ENCODE results near the gene FOXL1.

Gene FOXL1
- 0 reads per million in 3 donors for total RNA-seq

- no peak within 1 kb of the TSS for H3K27ac ChIP-seq (ENCODE audit: insufficient read depth, low read length, poor library complexity, severe bottlenecking)
- H3K9me3 ChIP-seq (ENCODE audit: control insufficient read depth, low read length), result no peaks in the 10 kb centered on the region
- H3K27me3 ChIP-seq (replicated peaks; ENCODE audit: control insufficient read depth, insufficient read depth, low read length, poor library complexity, severe bottlenecking), result peaks cover 28% of the 10 kb centered on the region
- no peaks in the 10 kb centered on the region for H3K36me3 ChIP-seq (ENCODE audit: control insufficient read depth, insufficient read depth, low read length)
- peaks cover 8% of the 10 kb centered on the region for H3K4me1 ChIP-seq (ENCODE audit: control insufficient read depth, insufficient read depth, low read length, poor library complexity, severe bottlenecking)
- H3K4me3 ChIP-seq (ENCODE audit: insufficient read depth, low read depth, low read length, poor library complexity, severe bottlenecking), result no peak within 1 kb of the TSS
- no peak for DNase-seq
Observed at GRCh38 chr16:86578061-86578599, at the start of gene FOXL1. TSS of gene FOXL1 (plus strand) at chr16:86578549. CDS start at chr16:86578724, 175 bp downstream.

DNA sequence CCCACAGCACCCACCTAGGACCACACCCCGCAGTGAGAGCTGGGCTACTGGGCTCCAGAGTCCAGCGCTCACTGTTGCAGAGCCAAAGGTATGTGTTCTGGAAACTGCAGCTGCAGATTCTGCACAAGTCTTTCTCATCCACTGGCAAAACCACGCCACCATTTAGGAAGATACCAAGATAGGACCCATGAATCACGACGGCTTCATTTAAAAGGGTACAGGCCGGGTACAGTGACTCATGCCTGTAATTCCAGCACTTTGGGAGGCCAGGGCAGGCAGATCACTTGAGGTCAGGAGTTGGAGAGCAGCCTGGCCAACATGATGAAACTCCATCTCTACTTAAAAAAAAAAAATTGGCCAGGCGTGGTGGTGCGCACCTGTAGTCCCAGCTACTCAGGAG lies 49.2 kb upstream of the FOXL1 start:
- Histone ChIP-seq H3K9me3 (ENCODE audit: control insufficient read depth, low read length) (no peaks in the 10 kb centered on the region), H3K27me3 (replicated peaks; ENCODE audit: control insufficient read depth, insufficient read depth, low read length, poor library complexity, severe bottlenecking) (no peaks in the 10 kb centered on the region), H3K27ac (ENCODE audit: insufficient read depth, low read length, poor library complexity, severe bottlenecking) (no peak overlapping the region), H3K36me3 (ENCODE audit: control insufficient read depth, insufficient read depth, low read length) (peaks cover 3% of the 10 kb centered on the region), H3K4me1 (ENCODE audit: control insufficient read depth, insufficient read depth, low read length, poor library complexity, severe bottlenecking) (no peaks in the 10 kb centered on the region), H3K4me3 (ENCODE audit: insufficient read depth, low read depth, low read length, poor library complexity, severe bottlenecking) (no peak overlapping the region)
- DNase-seq, result no peak

DNA sequence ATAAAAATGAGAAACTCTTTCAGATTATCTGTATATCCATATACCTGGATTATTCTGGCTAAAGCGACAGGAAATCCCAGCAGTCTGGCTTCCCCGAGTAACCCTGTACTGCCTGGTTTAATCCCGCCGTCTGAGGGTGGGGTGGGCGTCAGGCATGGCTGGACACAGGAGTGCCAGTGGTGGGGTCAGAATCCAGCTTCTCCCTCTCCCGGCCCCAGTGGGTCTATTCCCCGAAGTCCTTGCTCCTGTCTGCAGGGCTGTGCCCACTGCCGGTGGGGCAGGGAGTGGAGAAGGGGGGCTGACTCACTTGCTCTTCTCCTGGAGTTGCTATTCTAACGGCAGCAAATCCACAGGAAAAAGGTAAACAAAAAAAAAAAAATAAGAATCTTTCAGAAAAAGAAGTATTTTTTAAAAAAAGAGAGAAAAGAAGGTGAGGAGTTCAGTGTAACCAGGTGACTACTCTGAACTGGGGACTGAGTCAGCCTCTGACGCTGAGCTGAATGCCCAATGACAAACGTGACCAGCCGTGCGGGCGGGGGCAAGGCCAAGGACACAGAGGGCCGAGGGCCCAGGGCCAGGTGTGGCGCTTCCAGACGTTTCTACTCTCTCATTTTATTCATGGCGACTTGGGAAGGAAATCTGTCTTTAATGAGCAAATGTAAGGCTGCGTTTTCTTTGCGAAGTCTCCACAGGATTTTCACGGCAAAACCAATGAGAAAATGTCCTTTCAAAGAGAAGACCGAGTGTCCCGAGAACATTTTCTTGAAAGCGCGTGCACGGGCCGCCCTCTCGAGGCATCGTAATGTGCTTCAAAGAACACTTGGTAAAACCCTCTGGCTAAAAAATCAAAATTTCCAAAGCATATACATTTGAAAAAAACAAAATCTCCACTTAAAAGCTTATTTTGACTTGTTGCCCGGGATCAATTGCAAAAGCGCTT lies 47.8 kb upstream of the FOXL1 start:
- DNase-seq, result no peak
- no peaks in the 10 kb centered on the region for H3K4me1 ChIP-seq (ENCODE audit: control insufficient read depth, insufficient read depth, low read length, poor library complexity, severe bottlenecking)

DNA sequence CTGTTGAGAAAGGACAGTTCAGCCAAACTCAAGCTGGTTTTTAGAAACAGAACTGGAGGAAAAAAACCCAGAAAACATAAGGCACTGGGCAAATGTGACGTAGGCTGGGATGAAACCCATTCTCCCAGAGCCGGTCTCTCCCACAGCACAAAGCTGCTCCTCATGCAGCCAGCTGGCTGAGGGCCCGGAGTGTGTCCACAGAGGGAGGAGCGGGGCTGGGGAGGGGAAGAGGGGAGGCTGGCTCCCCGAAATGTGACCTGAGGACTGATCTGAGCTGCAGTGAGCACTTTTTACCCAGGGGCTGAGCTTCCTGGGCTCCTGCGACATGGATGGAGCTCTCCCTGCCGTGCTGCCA lies 47.2 kb upstream of the FOXL1 start:
- DNase-seq, result no peak
- no peaks in the 10 kb centered on the region for H3K4me1 ChIP-seq (ENCODE audit: control insufficient read depth, insufficient read depth, low read length, poor library complexity, severe bottlenecking)
- H3K36me3 ChIP-seq (ENCODE audit: control insufficient read depth, insufficient read depth, low read length), result peaks cover 5% of the 10 kb centered on the region
- H3K9me3 ChIP-seq (ENCODE audit: control insufficient read depth, low read length), result no peaks in the 10 kb centered on the region
- no peak overlapping the region for H3K27ac ChIP-seq (ENCODE audit: insufficient read depth, low read length, poor library complexity, severe bottlenecking)
- H3K4me3 ChIP-seq (ENCODE audit: insufficient read depth, low read depth, low read length, poor library complexity, severe bottlenecking), result no peak overlapping the region
- H3K27me3 ChIP-seq (replicated peaks; ENCODE audit: control insufficient read depth, insufficient read depth, low read length, poor library complexity, severe bottlenecking), result no peaks in the 10 kb centered on the region

More for the DNA sequence above, 47.8 kb upstream of the FOXL1 start:
- H3K4me3 ChIP-seq (ENCODE audit: insufficient read depth, low read depth, low read length, poor library complexity, severe bottlenecking), result no peak overlapping the region
- no peak overlapping the region for H3K27ac ChIP-seq (ENCODE audit: insufficient read depth, low read length, poor library complexity, severe bottlenecking)
- H3K27me3 ChIP-seq (replicated peaks; ENCODE audit: control insufficient read depth, insufficient read depth, low read length, poor library complexity, severe bottlenecking), result no peaks in the 10 kb centered on the region
- no peaks in the 10 kb centered on the region for H3K9me3 ChIP-seq (ENCODE audit: control insufficient read depth, low read length)
- H3K36me3 ChIP-seq (ENCODE audit: control insufficient read depth, insufficient read depth, low read length), result peaks cover 5% of the 10 kb centered on the region

DNA sequence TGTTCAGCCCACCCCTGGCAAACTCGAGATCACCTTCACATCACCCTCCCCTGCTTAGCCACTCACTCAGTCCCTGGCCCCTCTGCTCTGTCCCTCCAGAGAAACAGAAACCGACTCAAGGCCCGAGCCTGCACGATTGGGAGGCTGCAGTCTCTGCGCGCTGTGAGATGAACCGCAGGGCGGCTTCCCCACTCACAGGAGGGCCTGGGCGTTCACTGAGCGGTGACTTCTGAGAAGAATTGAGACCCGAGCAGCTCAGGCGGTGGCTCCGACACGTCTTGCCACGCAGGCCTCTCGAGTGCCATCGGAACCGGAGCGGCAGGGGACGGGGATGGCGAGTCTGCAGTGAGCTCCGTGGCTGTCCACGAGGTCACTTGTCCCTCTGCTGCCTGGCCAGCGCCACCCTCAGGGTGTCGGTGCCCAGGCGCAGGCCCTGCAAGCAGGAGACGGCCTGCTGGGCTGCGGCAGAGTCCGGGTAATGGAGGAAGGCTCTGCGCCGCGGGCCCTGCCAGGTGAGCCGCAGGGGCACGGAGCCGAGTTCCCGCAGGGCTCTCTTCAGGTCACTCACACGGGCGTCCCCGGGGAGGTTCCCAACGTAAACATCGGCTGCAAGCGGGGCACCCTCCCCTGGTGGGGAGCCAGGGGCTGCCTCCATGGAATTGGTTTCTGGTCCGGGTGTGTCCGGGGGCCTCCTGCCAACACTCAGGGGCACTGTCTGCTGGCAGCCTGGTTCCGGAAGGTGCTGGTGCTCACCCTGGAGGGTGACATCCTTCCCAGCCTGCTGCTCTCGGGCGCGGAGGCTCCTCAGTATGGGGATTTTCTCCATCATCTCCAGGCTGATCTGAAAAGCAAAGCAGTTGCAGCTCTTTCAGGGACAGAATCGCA lies 46.5 kb upstream of the FOXL1 start:
- H3K27me3 ChIP-seq (replicated peaks; ENCODE audit: control insufficient read depth, insufficient read depth, low read length, poor library complexity, severe bottlenecking), result no peaks in the 10 kb centered on the region
- H3K36me3 ChIP-seq (ENCODE audit: control insufficient read depth, insufficient read depth, low read length), result peaks cover 5% of the 10 kb centered on the region
- no peaks in the 10 kb centered on the region for H3K9me3 ChIP-seq (ENCODE audit: control insufficient read depth, low read length)
- no peak overlapping the region for H3K4me3 ChIP-seq (ENCODE audit: insufficient read depth, low read depth, low read length, poor library complexity, severe bottlenecking)
- H3K27ac ChIP-seq (ENCODE audit: insufficient read depth, low read length, poor library complexity, severe bottlenecking), result no peak overlapping the region
- no peaks in the 10 kb centered on the region for H3K4me1 ChIP-seq (ENCODE audit: control insufficient read depth, insufficient read depth, low read length, poor library complexity, severe bottlenecking)
- no peak for DNase-seq

GRCh38 chr16:86532526-86532815 lies 45.9 kb upstream of the FOXL1 start:
- peaks cover 8% of the 10 kb centered on the region for H3K36me3 ChIP-seq (ENCODE audit: control insufficient read depth, insufficient read depth, low read length)
- no peak for DNase-seq
- H3K4me3 ChIP-seq (ENCODE audit: insufficient read depth, low read depth, low read length, poor library complexity, severe bottlenecking), result no peak overlapping the region
- no peak overlapping the region for H3K27ac ChIP-seq (ENCODE audit: insufficient read depth, low read length, poor library complexity, severe bottlenecking)
- H3K27me3 ChIP-seq (replicated peaks; ENCODE audit: control insufficient read depth, insufficient read depth, low read length, poor library complexity, severe bottlenecking), result no peaks in the 10 kb centered on the region
- no peaks in the 10 kb centered on the region for H3K9me3 ChIP-seq (ENCODE audit: control insufficient read depth, low read length)
- no peaks in the 10 kb centered on the region for H3K4me1 ChIP-seq (ENCODE audit: control insufficient read depth, insufficient read depth, low read length, poor library complexity, severe bottlenecking)

DNA sequence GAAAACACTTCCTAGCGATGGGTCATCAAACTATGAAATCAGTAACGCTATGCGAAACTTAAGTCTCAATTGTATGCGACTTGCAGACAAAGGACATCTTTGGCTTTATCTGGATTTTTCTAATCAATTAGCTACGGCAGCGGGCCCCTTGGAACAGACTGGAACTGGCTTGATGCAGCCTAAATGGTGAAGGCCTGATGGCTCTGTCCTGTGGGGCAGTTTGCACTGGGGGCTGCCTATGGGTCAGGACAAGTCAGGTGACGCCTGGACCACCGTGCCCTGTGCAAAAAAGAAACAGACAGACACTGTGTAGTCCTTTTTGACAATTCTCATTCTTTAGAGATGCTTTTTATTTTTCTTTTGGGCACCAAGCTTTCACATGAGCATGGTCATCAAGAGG lies 45.3 kb upstream of the FOXL1 start:
- Histone ChIP-seq H3K9me3 (ENCODE audit: control insufficient read depth, low read length) (no peaks in the 10 kb centered on the region), H3K27me3 (replicated peaks; ENCODE audit: control insufficient read depth, insufficient read depth, low read length, poor library complexity, severe bottlenecking) (no peaks in the 10 kb centered on the region), H3K36me3 (ENCODE audit: control insufficient read depth, insufficient read depth, low read length) (peaks cover 14% of the 10 kb centered on the region), H3K4me3 (ENCODE audit: insufficient read depth, low read depth, low read length, poor library complexity, severe bottlenecking) (no peak overlapping the region), H3K27ac (ENCODE audit: insufficient read depth, low read length, poor library complexity, severe bottlenecking) (no peak overlapping the region), H3K4me1 (ENCODE audit: control insufficient read depth, insufficient read depth, low read length, poor library complexity, severe bottlenecking) (no peaks in the 10 kb centered on the region)
- no peak for DNase-seq

DNA sequence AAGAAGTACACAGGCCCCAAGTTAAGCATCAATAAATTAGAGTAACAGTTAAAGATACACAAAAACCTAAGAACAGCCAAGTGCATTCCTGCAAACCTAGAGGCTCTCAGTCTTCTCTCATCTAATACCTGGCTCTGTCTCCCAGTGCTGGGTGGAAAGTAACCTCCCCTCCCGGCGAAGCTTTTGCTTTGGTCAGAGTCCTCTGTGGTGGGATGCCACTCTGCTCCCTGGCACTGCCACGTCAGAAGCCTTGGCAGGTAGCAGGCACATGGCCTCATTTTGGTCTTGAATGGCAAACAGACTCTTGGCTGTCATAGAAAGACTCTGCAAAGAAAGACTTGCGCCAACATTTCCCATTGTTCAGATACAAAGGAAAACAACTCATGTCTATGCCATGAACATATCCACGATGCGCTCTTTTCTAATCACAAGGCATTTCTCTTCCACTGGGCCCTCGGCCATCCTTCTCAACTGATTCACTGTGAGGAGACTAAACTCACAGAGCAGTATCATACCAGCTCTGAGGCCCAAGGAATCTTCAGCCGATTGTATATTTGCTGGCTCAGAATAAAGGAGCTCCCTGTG lies 44.5 kb upstream of the FOXL1 start:
- DNase-seq, result no peak
- Histone ChIP-seq H3K27me3 (replicated peaks; ENCODE audit: control insufficient read depth, insufficient read depth, low read length, poor library complexity, severe bottlenecking) (no peaks in the 10 kb centered on the region), H3K9me3 (ENCODE audit: control insufficient read depth, low read length) (no peaks in the 10 kb centered on the region), H3K4me3 (ENCODE audit: insufficient read depth, low read depth, low read length, poor library complexity, severe bottlenecking) (no peak overlapping the region), H3K36me3 (ENCODE audit: control insufficient read depth, insufficient read depth, low read length) (peaks cover 22% of the 10 kb centered on the region), H3K4me1 (ENCODE audit: control insufficient read depth, insufficient read depth, low read length, poor library complexity, severe bottlenecking) (no peaks in the 10 kb centered on the region), H3K27ac (ENCODE audit: insufficient read depth, low read length, poor library complexity, severe bottlenecking) (no peak overlapping the region)

DNA sequence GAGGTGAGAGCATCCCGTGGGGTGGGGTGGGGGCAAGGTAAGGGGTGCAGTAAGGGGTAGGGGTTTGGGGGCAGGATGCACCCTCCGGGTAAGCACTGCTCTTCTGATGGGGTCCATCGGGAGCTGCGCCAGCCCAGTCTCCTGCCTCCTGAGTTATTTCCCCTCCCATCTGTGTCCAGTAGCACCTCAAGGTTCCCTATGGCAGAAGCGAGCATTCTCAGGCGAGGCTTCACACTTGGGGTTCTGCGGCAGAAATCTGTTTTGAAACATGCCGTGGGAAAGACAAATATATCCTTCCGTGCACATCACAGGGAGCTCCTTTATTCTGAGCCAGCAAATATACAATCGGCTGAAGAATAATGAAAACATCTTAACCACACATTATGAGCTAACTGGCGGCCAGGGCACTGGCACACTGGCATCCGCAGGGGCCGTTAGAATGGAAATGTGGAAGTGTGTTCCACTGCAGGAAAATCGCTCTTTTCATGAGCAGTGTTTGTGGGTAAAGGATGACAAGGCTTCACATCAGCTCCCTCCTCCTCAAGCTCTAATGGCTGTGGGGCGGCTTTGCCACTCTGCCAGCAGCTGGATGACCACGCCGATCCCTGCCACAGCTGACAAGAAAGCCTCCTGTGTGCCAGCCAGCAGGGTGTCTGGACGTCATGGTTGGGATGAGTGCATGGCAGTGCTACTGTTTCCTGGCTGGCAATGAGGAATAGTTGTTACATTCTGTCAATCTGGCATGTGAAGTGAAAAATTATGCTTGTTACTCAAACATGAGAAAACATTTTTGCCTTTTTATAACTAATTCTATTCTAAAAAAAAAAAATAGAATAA lies 43.4 kb upstream of the FOXL1 start:
- no peaks in the 10 kb centered on the region for H3K4me1 ChIP-seq (ENCODE audit: control insufficient read depth, insufficient read depth, low read length, poor library complexity, severe bottlenecking)
- H3K36me3 ChIP-seq (ENCODE audit: control insufficient read depth, insufficient read depth, low read length), result peaks cover 32% of the 10 kb centered on the region
- DNase-seq, result no peak

More for the DNA sequence above, 43.4 kb upstream of the FOXL1 start:
- no peaks in the 10 kb centered on the region for H3K27me3 ChIP-seq (replicated peaks; ENCODE audit: control insufficient read depth, insufficient read depth, low read length, poor library complexity, severe bottlenecking)
- H3K27ac ChIP-seq (ENCODE audit: insufficient read depth, low read length, poor library complexity, severe bottlenecking), result no peak overlapping the region
- no peak overlapping the region for H3K4me3 ChIP-seq (ENCODE audit: insufficient read depth, low read depth, low read length, poor library complexity, severe bottlenecking)
- no peaks in the 10 kb centered on the region for H3K9me3 ChIP-seq (ENCODE audit: control insufficient read depth, low read length)

All from effector memory CD4-positive, alpha-beta T cell (primary cell).